GM19239 (cell line): ENCODE measurements around the gene SMARCAL1.

Experiments used
- DNase-seq: peaks from one replicate; pipeline ENCODE4 v3.0.0; 2011; ENCODE audit warnings: low spot score; ENCODE audit not compliant: insufficient read length
- FAIRE-seq: peaks from 2 replicates; lab custom pipeline; 2011; peaks lifted over from hg19 to GRCh38; lab: Jason Lieb, UNC

Gene SMARCAL1

DNA sequence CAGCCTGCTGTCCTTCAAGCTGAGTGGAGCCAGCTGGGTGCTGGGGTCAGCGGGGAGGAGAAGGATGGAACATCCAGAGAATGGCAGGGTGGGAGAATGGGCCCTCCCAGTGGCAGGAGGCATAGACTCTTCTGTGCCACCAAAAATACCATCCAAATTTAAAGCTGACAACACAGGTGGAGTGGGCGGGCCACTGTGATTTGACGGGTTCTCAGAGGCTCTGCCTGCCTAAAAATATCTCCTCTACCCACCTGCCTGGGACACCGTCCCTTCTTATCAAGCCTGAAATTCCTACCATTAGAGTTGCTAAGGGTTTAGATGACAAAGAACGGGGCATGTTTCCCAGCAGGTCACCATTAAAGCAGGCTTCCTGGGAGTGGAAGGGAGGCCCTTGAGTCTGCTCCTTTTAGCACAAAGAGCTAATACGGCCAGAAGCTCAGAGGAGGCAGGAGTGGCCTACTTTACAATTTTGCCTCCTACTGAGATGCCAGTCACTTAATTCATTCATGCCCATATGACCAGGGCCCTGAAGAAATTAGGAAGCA lies 20.2 kb upstream of the SMARCAL1 start:
- FAIRE-seq (no peak), DNase-seq (no peak)

DNA sequence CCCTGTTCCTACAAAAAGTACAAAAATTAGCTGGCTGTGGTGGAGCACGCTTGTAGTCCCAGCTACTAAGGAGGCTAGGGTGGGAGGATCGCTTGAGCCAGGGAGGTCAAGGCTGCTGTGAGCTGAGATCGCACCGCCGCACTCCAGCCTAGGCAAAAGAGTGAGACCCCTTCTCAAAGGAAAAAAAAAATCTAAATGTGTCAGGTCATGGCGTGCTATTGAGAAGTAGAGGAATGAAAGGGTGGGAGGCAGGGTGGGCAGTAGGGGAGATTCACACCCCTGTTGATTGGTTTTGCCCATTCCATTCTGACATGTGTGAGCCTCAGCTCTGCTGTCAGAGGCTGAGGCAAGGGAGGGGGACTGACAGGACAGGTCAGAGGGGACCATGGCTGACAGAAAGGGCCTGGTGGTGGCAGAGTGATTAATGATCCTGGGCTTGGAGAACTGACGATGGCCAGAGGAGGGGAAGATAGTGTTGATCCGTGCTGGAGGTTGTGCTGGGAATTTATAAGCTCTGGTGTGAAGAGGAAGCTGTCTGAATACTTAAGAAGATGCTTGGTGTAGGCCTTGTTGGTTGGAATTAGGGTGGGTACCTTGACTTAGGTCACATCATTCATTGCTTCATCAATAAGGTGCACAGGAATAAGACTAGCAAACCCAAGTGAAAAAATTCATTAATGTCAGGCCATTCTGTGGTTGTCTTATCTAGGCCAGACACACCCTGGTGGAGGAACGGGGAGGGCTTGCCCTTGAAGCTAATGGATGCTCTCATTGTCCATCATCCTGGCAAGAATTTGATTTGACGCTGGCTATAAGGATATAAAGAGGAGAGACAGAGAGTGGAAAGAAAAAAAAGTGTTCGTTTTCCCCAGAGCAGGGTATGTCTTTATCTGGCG lies 19.1 kb upstream of the SMARCAL1 start:
- FAIRE-seq (peak; percentile 45), DNase-seq (no peak)

DNA sequence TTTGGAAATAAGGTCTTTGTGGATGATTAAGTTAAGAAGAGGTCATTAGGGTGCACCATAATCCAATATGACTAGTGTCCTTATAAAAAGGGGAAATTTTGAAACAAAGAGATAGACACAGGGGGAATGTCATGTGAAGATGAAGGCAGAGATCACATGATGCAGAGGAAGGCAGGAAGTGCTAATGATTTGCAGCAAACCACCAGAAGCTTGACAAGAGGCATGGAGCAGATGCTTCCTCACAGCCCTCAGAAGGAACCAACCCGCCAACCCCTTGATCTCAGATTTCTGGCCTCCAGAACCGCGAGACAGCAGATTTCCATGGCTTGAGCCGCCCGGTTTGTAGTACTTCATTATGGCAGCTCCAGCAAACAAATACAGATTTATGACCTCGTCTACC lies 17.4 kb upstream of the SMARCAL1 start:
- FAIRE-seq, result no peak

DNA sequence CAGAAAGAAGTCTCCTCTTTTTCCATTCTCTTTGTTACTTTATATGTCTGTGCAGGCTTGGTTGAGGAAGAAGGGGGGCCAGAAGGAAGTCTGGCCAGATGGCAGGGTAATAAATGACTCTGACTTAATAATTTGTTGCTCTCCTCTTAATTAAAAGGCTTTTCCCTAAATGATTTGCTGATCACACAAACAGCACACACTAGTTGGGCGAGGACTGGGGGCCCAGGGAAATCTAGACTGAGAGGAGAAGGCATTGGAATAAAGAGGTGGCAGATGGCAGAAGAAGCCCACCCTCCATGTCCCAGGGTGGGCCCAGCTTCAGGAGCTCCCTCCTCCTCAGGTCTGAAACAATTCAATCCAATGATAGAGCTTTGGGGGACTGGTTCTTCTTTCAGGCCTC lies 12.7 kb upstream of the SMARCAL1 start:
- FAIRE-seq (no peak), DNase-seq (no peak)

More for the DNA sequence above, 17.4 kb upstream of the SMARCAL1 start:
- DNase-seq, result no peak

DNA sequence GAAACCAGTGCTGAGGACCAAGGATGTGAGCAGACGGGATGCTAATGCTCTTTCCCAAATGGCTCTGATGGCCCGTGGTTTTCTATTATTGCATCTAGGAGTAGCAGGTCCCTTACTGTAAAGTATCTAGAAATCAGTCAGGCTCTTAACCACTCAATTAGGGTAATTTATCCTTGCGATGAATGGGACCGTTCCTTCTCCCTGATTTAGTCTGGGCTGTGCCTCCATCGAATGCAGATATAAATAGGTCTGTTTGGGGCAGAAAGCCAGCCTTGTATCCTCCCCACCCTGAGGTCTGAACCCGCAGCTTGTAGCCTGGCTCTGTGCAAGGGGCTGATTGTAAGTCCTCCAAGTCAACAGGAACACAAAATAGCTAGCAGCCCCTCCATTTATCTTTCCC lies 9.5 kb upstream of the SMARCAL1 start:
- no peak for DNase-seq
- no peak for FAIRE-seq

DNA sequence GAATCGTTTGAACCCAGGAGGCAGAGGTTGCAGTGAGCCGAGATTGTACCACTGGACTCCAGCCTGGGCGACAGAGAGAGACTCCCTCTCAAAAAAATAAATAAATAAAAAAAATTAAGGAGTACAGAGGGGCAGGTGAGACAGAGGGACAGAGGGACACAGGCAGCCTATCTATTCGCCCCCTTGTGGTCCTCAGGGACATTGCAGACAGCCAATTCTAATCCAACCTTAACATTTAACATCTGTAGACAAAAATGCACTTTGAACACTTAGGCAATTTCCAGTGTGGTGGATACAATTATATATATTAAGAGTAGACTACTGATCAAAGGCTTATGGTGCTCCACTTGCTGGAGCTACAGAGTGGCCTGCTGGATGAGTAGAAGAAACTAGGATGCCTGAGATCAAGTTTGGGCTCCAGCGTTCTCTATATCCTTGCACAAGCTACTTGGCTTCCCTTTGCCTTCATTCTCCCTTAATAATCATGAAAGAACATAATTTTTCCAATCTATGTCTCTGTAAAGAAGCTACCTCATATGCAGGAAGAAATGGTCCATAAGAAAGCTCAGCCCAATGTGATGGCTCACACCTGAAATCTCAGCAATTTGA lies 8.2 kb upstream of the SMARCAL1 start:
- DNase-seq, result no peak
- FAIRE-seq, result peak; percentile 66

DNA sequence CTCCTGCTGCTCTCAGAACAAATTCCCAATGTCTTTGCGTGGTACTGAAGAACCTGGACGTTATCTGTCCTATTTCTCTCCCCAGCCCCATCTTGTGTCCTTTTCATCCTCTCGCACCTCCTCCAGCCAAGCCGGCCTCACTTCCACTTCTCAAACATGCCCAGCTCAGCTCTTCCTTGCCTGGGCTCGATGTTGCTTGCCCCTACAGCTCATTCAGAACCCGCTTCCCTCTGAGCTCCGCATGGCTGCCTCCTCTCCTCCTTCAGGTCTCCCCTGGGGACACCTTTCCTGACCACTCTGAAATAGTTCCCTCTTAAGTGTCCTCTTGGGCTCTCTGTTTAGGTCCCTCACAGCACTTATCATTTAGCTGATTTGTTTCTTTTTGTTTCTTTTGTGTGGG lies 6.7 kb upstream of the SMARCAL1 start:
- DNase-seq, result no peak
- no peak for FAIRE-seq

DNA sequence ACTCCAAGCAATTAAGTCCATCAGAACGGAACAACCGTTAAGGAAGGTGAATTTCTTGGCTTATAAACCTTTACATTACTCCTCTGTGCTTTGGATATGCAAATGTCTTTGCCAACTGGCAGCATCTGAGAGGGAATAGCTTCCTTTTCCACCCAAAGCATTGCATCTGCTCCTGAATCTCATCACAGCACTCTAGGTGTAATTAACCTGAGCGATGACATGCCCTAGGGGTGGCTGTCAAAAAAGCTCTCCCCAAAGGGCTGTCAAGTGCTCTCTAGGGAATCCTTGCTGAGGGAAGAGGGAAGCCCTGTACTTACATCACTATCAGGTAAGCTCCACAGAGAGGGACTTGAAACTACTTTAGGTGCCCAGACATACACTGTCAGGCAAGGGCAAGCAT lies 5.5 kb upstream of the SMARCAL1 start:
- FAIRE-seq (no peak), DNase-seq (no peak)

DNA sequence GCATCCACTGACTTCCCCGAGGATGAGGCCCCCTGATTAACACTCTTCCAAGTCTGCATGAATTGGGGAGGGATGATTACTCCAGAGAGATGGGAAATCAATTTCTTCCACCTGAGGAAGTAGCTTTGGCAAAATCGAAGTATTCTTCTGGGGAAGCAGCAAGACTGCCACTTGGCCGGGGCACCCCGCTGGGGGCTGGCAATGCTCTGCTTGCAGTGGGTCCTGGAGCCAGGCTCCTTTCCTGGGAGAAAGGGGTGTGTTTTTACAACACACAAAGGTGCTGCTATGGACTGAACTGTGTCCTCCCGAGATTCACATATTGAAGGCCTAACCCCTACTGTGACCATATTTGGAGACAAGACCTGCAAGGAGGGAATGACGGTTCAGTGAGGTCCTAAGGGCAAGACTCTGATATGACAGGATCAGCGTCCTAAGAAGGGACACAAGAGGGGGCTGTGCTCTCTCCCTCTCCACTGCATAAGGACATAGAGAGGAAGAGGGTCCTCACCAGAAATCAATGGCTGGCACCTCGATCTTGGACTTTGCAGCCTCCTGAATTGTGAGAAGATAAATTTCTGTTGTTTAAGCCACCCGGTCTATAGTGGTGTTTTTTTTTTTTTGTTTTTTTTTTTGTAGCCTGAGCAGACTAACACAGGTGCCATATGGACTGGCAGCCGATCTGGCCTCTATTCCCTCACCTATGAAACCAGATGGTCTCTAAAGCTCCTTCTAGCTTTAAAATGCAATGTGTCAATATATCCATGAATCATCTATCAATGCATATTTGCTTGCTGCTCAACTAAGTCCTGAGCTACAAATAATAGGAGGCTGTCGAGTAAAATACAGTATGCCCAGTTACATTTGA lies 3.6 kb upstream of the SMARCAL1 start:
- FAIRE-seq, result no peak

DNA sequence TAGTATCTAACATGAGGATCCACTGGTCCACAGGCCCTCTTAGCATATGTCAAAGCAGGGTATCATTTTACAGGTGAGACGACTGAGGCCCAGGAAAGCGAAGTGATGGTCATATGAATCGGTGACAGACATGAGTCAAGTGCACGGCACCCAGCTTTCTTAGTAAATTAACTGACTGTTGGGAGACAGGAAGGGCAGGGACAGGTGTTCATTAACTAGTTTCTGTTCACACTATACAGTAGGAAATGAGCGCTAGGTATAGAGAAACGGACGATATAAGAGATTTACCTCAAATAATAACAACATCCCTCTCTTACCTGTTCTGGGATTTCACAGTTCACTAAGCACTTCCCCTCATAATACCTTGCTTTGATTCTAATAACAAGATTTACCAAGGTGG lies 1.7 kb upstream of the SMARCAL1 start:
- FAIRE-seq (peak; percentile 55), DNase-seq (no peak)

More for the DNA sequence above, 3.6 kb upstream of the SMARCAL1 start:
- no peak for DNase-seq

DNA sequence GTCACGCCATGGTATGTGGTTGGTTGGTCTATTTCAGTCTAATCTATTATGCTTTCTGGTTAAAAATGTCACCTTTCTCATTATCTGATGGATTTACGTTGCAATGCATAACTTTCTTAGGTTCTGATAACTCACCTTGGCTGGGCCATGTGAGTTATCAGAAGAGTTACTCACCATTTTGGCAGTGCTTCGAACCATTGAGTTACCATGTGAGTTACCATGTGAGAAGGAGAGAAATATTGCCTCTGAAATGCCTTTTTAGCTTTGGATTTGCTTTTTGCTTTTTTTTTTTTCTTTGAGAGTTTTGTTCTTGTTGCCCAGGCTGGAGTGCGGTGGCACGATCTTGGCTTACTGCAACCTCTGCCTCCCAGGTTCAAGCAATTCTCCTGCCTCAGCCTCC lies 1.6 kb downstream of the SMARCAL1 start:
- FAIRE-seq (no peak), DNase-seq (no peak)

DNA sequence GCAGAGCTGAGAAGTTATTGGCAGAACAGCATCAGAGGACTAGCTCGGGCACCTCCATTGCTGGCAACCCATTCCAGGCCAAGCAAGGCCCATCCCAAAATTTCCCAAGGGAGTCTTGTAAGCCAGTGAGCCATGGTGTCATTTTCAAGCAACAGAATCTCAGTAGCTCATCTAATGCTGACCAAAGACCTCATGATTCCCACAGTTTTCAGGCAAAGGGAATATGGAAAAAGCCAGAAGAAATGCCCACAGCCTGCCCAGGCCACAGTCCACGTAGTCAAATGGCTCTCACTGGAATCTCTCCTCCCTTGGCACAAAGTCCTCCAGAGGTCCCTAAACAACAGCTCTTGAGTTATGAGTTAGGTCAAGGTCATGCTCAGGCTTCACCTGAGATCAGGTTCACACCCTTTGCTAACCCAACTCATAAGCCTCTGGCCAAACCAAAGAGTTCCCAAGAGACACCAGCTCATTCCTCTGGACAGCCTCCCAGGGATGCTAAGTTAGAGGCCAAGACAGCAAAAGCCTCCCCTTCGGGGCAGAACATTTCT lies 2.6 kb downstream of the SMARCAL1 start:
- DNase-seq (no peak), FAIRE-seq (no peak)

DNA sequence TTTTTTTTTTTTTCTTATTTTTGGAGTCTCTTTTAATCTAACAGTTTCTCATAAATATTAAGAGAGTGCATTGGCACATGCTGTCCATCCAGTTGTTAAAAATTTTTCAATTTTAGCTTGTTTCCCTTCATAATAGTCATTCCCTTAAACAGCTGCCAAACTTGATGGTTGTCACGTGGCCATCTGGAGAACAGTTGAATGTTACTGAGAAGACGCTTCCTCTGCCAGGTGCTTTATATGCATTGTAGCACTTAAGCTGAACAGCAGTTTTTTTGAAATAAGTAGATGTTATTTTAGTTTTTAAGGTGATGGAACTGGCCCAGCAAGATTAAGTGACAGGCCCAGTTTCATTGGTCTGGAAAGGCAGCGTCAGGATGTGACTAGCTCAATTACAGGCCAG lies 3.3 kb downstream of the SMARCAL1 start:
- no peak for DNase-seq
- FAIRE-seq, result no peak

DNA sequence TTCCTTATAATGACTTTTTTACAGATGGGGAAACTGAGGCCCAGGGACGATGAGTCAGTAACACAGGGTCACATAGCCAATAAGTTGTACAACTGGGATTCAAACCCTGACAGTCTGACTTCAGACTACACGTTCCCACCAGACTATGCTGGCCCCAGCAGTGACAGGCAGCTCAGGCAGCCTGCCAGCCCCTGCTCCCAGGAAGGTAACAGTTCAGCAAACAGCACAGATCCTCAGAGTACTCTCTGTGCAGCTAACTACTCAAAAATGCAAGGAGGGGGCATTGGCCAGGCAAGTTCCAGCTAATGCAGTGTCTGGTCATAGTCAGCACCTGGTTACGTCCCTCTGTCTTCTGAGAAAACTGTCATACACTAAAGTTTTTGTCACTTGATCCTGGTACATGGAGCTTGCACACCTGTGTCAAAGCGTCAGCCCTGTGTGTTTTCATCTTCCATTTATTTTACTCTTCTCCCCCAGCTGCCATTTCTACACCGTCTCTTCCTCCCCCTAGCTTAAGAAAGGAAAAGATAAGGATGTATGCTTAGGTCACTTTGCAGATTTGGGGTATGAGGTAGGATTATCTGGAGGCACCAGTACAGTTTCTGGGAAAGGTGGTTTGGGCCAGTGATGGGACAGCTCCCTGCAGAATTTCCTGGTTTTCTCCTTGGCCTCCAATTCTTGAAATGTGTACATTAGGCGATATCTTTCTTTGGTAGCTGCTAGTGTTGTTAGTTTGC lies 4.5 kb downstream of the SMARCAL1 start:
- no peak for FAIRE-seq
- DNase-seq, result no peak

DNA sequence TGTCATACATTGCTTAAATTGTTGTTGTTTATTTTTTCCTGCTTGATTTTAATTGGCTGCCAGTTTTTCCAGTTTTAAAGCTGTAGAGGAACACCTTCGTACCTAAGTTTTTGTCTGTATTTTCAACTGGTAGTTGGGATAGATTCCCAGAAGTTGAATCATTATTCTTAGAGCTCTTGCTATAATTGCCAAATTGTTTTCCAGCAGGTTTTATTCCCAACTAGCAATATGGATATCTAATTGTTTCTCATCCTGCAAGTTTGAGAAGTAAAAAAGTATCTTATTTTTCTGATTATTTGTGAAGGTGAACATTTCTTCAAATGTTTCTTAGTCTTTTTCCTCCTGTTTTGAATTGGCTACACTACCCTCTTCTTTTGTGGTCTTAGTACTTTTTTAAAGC lies 6.7 kb downstream of the SMARCAL1 start:
- DNase-seq, result no peak
- no peak for FAIRE-seq

DNA sequence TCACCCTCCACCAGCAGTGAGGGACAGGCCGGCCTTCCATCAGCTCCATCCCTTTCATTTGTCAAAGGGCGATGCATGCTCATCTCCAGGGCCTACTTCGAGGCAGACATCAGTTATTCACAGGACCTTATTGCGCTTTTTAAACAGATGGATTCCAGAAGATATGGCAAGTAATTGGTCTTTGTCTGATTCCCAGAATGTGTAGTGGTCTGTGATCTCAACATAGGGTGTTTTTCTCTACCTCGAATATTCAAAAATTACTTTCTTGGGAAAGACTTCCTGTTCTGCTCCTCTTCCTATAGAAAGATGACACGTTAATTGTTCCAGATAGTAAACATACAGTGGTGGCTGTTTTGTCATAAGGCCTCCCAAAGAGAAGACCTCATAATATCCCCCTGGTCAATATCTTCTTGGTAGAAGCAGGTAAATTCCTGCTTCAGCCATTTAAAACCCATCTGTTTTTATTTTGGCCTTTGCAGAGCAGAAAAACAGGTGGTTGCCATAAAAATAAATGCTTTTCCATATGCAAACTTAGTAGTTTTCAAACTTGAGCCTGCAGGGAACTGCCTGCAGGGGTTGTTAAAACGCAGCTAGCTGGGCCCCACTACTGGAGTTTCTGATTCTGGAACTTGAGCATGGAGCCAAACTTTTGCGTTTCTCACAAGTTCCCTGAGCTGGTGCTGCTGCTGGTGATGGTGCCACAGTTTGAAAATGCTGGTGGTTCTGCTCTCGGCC lies 8.2 kb downstream of the SMARCAL1 start:
- no peak for DNase-seq
- FAIRE-seq, result no peak

DNA sequence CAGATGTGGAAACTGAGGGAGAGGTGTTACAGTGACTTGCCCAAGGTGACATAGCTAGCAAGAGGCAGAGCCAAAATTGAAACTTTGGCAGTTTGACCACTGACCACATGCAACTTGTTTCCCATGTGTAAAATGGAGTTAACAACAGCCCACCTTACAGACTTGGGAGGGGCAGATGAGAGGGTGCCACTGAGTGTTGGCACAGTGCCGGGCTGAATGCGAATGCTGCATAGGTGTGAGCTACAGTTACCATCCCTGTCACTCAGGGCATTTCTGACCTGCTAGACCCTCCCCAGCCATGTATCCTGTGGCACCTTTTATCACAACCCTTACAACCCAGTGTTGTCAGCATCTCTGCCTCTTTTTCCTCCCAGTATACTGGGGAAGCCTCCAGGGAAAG lies 10.8 kb downstream of the SMARCAL1 start:
- DNase-seq (no peak), FAIRE-seq (no peak)

DNA sequence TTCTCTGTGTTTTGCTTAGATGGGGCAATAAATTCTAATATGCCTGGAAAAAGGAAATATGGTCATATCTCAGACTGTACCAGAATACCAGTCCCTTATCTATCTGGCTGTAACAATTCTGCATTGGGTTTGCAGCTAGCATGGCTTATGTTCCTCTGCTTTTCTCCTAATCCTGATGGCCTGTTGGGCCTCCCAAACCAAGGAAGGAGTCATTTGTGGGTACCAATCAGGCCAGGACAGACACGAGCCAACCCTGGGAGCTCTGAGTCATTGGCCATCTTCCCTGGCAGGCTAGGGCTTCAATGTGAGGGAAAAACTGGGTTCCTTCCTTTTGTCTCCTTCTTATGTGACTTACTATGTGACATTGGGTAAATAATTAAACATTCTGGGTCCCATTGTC lies 12.0 kb downstream of the SMARCAL1 start:
- FAIRE-seq (no peak), DNase-seq (no peak)
